ENCODE data around the gene ELF3.
"Not testable (repeated sequence)": the region's sequence is repeated elsewhere in the genome, so short reads cannot be mapped to it uniquely, and the experiment has no call there.

Gene ELF3

DNA sequence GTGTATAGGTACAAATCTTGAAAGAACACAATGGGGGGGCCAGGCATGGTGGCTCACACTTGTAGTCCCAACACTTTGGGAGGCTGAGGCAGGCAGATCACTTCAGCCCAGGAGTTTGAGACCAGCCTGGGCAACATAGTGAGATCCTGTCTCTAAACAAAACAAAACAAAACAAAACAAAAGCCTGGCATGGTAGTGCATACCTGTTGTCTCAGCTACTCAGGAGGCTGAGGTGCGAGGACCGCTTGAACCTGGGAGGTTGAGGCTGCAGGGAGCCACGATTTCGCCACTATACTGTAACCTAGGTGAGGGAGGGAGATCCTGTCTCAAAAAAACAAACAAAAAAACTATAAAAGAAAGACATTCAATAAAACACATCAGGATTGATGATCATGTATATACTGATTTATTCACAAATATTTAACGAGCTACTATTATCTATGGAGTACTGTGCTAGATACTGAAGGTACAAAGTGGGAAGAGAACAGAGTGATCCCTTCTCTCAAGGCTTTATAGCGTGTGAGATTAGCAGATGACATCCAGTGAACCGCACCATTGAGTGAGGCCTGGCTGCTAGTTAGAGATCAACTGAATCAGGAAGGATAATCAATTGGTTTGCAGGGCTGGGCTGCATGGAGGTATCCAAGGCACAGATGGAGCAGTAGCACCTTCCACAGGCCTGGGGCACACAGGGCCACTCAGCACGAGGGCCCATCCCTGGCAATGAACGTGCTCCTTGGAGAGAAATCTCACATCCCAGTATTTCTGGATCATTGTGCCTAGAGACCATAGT, 26.4 kb downstream of the ELF3 start:
- no peak for DNase-seq

DNA sequence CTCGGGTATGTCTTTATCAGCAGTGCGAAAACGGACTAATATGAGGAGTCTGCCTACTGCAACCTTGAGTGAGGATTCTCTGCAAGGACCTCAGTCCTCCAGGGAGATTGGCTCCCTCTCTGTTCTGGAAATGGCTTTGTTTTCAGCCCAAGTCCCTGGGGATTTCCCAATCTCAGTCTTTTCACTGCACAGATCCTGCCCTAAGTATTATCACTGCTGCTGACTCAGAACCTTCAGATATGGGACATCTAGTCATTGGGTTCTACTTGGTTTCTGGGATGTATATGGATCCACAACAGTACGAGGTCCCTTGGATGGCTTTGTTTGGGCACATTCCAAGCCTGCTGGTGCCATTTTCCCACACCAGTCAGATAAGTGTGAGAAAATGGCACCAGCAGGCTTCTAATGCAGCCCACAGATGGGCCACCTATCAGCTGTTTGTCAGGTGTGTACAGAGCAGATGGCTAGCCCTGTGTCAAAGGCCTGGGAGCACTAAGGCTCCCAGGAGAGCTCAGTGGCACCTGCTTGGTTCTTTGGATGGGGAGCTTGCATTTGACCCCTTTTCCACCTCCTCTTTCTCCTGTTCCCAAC, 27.4 kb downstream of the ELF3 start:
- no peak for DNase-seq

DNA sequence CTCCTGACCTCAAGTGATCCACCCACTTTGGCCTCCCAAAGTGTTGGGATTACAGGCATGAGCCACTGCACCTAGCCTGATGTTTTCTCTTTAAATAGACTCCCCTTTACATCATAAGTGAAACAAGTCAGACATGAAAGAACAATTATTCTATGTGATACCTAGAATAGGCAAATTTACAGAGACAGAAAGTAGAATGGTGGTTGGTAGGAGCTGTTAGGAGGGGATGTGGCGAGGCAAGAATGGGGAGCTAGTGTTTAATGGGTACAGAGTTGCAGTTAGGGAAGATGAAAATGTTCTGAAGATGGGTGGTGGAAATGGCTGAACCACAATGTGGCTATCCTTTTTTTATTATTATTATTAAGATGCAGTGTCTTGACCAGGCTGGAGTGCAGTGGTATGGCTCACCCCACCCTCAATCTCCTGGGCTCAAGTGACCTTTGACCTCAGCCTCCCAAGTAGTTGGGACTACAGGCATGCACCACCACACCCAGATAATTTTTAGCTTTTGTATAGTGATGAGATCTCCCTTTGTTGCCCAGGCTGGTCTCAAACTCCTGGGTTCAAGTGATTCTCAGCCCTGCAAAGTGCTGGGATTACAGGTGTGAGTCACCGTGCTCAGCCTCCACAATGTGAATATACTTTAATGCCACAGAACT, 28.4 kb downstream of the ELF3 start:
- DNase-seq, result no peak

GRCh38 chr1:202045705-202046104, 35.3 kb downstream of the ELF3 start:
- no peak for DNase-seq

DNA sequence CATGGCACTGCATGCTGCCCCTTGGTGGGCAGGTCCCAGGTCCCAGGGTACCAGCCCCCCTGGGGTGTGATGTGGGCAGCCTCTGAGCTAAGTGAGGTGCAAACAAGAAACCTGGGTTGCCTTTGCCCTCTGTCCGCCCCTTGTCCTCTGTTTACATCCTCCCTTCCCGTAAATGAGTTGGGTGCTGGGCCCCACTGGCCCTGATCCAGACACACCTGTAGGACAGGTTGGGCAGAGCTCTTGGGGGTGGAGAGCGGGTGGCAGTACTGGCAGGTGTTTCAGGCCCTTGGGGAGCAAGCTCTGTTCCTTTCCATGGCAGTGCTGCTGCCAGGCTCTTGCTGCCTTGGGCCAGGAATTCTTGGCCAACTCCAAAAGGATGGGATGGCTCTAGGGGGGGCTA, 35.8 kb downstream of the ELF3 start:
- no peak for DNase-seq

GRCh38 chr1:202046748-202047708, 36.6 kb downstream of the ELF3 start:
- DNase-seq, result no peak

GRCh38 chr1:202047977-202048376, 37.6 kb downstream of the ELF3 start:
- no peak for DNase-seq

- no peak for DNase-seq
Measured at GRCh38 chr1:202049129-202049528, 38.7 kb downstream of the ELF3 start.

DNA sequence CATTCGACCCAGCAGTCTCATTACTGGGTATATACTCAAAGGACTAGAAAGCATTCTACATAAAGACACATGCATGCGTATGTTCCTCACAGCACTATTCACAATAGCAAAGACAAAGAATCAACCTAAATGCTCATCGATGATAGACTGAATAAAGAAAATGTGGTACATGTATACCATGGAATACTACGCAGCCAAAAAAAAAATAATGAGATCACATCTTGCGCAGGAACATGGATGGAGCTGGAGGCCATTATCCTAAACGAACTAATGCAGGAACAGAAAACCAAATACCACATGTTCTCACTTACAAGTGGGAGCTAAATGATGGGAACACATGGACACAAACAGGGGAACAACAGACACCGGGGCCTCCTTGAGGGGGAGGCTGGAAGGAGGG, 43.7 kb downstream of the ELF3 start:
- no peak for DNase-seq

DNA sequence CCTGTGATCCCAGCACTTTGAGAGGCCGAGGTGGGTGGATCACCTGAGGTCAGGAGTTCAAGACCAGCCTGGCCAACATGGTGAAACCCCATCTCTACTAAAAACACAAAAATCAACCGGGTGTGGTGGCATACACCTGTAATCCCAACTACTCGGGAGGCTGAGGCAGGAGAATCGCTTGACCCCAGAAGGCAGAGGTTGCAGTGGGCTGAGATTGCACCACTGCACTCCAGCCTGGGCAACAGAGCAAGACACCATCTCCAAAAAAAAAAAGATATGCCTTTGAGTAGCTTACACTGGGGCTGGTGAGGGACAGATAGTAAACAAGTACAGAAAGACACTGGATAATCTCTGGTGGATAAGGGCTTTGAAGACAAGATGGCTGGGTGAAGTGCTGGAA, 44.3 kb downstream of the ELF3 start:
- DNase-seq, result not testable (repeated sequence)

GRCh38 chr1:202056644-202057334, 46.4 kb downstream of the ELF3 start:
- no peak for DNase-seq

- DNase-seq, result not testable (repeated sequence)
Measured at GRCh38 chr1:202057335-202057704, 46.9 kb downstream of the ELF3 start.

- DNase-seq, result no peak
Measured at GRCh38 chr1:202058001-202058908, 47.9 kb downstream of the ELF3 start.

DNA sequence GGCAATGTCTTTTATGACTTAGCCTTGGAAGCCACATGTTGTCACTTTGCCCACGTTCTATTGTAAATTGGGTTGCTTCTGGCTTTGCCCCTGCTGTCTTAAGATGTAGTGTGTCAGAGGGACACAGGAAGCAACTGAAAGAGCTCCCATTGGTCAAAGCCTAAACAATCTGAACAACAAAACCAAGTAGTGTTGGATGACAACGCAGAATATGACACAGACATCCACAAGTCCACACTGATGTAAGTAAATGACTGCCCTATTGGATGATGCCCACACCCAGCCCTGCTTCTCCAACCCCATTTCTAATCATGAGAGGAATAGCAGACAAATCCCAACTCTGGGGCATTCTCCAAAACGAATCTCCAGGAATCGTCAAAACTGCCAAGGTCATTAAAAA, 50.7 kb downstream of the ELF3 start:
- DNase-seq, result no peak

DNA sequence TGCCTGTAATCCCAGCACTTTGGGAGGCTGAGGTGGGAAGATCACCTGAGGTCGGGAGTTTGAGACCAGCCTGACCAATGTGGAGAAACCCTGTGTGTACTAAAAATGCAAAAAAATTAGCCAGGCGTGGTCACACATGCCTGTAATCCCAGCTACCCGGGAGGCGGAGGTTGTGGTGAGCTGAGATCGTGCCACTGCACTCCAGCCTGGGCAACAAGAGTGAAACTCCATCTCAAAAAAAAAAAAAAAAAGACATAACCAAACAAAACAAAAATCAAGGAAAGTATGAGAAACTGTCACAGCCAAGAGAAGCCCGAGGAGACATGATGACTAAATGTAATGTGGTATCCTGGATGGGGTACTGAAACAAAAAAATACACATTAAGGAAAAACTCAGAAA, 51.4 kb downstream of the ELF3 start:
- DNase-seq, result not testable (repeated sequence)

GRCh38 chr1:202062636-202063035, 52.2 kb downstream of the ELF3 start:
- not testable (repeated sequence) for DNase-seq

GRCh38 chr1:202063093-202063492, 52.7 kb downstream of the ELF3 start:
- no peak for DNase-seq

- not testable (repeated sequence) for DNase-seq
Measured at GRCh38 chr1:202064889-202065312, 54.5 kb downstream of the ELF3 start.
